Breast epithelium (tissue), 3 donors: ENCODE data around the gene DENND6A.

ENCODE experiments used
- CTCF ChIP-seq, 3 donors: fragments of 450-650 bp; IDR thresholded peaks; one replicate each; pipeline ENCODE4 v1.5.1; 2016 to 2017; ENCODE audit warnings: antibody characterized with exemption in 3 of 3, mild to moderate bottlenecking in 3 of 3, moderate library complexity in 3 of 3
- POLR2A ChIP-seq: fragments of 450-650 bp; IDR thresholded peaks from one replicate; pipeline ENCODE4 v1.6.1; 2016; ENCODE audit warnings: antibody characterized with exemption, mild to moderate bottlenecking, moderate library complexity
- POLR2AphosphoS5 ChIP-seq, 3 donors: sonication (generic); formaldehyde crosslinking; IDR thresholded peaks; one replicate each; pipeline ENCODE4 v1.6.1; 2017; ENCODE audit warnings: antibody characterized with exemption in 3 of 3

GRCh38 chr3:57577801-57578200 is 115.1 kb downstream of the DENND6A start:
- TF ChIP-seq CTCF (IDR thresholded peaks at IDR 0.05) (no peak), POLR2A (no peak), POLR2AphosphoS5 (IDR thresholded peaks at IDR 0.05) (no peak)
